ENCODE measurements around the gene MRPL53. TPM values are rescaled to one million over a fixed set of nuclear protein-coding genes. Genes with fewer than 3 reads are reported as not detected.
A peak's percentile ranks its signal among the peaks of the same experiment; 100 is the strongest.

Gene MRPL53
- total and polyA plus RNA-seq, 2 of the 13 experiments (the other 11 are each of a cell fraction or from before 2014, with no cell fraction given), result 34.3 to 51.9 TPM

- TF ChIP-seq ZNF382 (CRISPR knock-in tag; IDR thresholded peaks at IDR 0.05; ENCODE audit: borderline replicate concordance), result no peak
- TF ChIP-seq ZBTB38 (CRISPR knock-in tag; IDR thresholded peaks at IDR 0.05), result 0 out of 2 replicates have a peak, but pooled peaks have one; percentile 54
- no peak for TF ChIP-seq ZBTB2 (CRISPR knock-in tag; IDR thresholded peaks at IDR 0.05; ENCODE audit: low read depth)
- no peak for TF ChIP-seq ZFP91 (CRISPR knock-in tag; IDR thresholded peaks at IDR 0.05; ENCODE audit: borderline replicate concordance)
- no peak for TF ChIP-seq TBL1XR1 (IDR thresholded peaks at IDR 0.05; ENCODE audit: borderline replicate concordance, low read length, partially characterized antibody)
- TF ChIP-seq PCBP1 (IDR thresholded peaks at IDR 0.05; ENCODE audit: borderline replicate concordance, low read depth, low read length), result 0 out of 2 replicates have a peak, but pooled peaks have one; percentile 16
- peak; percentile 95 for TF ChIP-seq ZBTB33 (CRISPR knock-in tag; IDR thresholded peaks at IDR 0.05)
- TF ChIP-seq, protein P1, sequence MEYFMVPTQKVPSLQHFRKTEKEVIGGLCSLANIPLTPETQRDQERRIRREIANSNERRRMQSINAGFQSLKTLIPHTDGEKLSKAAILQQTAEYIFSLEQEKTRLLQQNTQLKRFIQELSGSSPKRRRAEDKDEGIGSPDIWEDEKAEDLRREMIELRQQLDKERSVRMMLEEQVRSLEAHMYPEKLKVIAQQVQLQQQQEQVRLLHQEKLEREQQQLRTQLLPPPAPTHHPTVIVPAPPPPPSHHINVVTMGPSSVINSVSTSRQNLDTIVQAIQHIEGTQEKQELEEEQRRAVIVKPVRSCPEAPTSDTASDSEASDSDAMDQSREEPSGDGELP (IDR thresholded peaks at IDR 0.05; ENCODE audit: borderline replicate concordance, low read depth), result peak; percentile 11; the same call in 1 of the 2 replicates
These were observed 46.2 kb downstream of the MRPL53 start (continued) for GRCh38 chr2:74426181-74426758.

Measured in HepG2 (cell line).